Stimulated activated CD4-positive, alpha-beta T cell treated with anti-CD3 and anti-CD28 coated beads, Interleukin-1b, Interleukin-23, amount 100 ng/mL, for 4 hours (primary cell): Measurements from ENCODE around the gene IPO13.

Experiments used
- DNase-seq, 2 donors: peaks; one replicate each; pipeline ENCODE4 v3.0.0-alpha.2; 2020; ENCODE audit warnings: low read depth in 2 of 2

The IPO13 gene

GRCh38 chr1:43974443-43975248, 27.9 kb downstream of the IPO13 start, which contains the start of gene ATP6V0B:
ATP6V0B (plus strand) TSS chr1:43974960; CDS start chr1:43975041, 81 bp downstream.
- DNase-seq: peak; percentile 91 to 96

GRCh38 chr1:43975249-43975961, 28.7 kb downstream of the IPO13 start:
- no peak for DNase-seq

GRCh38 chr1:43976045-43976444, 29.3 kb downstream of the IPO13 start:
- DNase-seq: no peak

GRCh38 chr1:43976890-43977289, 30.1 kb downstream of the IPO13 start:
- no peak for DNase-seq

GRCh38 chr1:43977376-43978263, 30.9 kb downstream of the IPO13 start:
- no peak for DNase-seq

GRCh38 chr1:43978264-43978550, 31.5 kb downstream of the IPO13 start:
- no peak for DNase-seq

GRCh38 chr1:43978551-43979260, 32.0 kb downstream of the IPO13 start, which contains the start of gene B4GALT2:
B4GALT2 (plus strand) TSS chr1:43979210; CDS start chr1:43981161, 1,951 bp downstream.
- DNase-seq: peak in 1 of 2 donors; percentile 51

GRCh38 chr1:43979261-43979527, 32.4 kb downstream of the IPO13 start:
- DNase-seq: no peak

GRCh38 chr1:43979528-43980254, 32.9 kb downstream of the IPO13 start:
- peak in 1 of 2 donors; percentile 22 for DNase-seq

GRCh38 chr1:43980255-43981134, 33.7 kb downstream of the IPO13 start:
- DNase-seq: no peak

GRCh38 chr1:43981135-43981491, 34.4 kb downstream of the IPO13 start:
- DNase-seq: no peak

GRCh38 chr1:43981636-43982035, 34.9 kb downstream of the IPO13 start:
- no peak for DNase-seq

GRCh38 chr1:43982241-43982640, 35.5 kb downstream of the IPO13 start:
- no peak for DNase-seq

- DNase-seq: no peak
Observed at GRCh38 chr1:43982808-43983207, 36.1 kb downstream of the IPO13 start.

GRCh38 chr1:43983253-43983899, 36.6 kb downstream of the IPO13 start:
- DNase-seq: no peak

GRCh38 chr1:43984855-43985254, 38.1 kb downstream of the IPO13 start:
- no peak for DNase-seq

GRCh38 chr1:43985984-43986595, 39.3 kb downstream of the IPO13 start:
- no peak for DNase-seq

- DNase-seq: no peak
Observed at GRCh38 chr1:43986712-43987111, 40.0 kb downstream of the IPO13 start.
